ENCODE results near the gene SLC16A1. TPM values are rescaled to one million over a fixed set of nuclear protein-coding genes. Genes with fewer than 3 reads are reported as not detected.
"Not testable (repeated sequence)": the region's sequence is repeated elsewhere in the genome, so short reads cannot be mapped to it uniquely, and the experiment has no call there.

Gene SLC16A1
- total and polyA plus RNA-seq, 4 donors = 28.3 to 87.3 (median 34.5) TPM

DNA sequence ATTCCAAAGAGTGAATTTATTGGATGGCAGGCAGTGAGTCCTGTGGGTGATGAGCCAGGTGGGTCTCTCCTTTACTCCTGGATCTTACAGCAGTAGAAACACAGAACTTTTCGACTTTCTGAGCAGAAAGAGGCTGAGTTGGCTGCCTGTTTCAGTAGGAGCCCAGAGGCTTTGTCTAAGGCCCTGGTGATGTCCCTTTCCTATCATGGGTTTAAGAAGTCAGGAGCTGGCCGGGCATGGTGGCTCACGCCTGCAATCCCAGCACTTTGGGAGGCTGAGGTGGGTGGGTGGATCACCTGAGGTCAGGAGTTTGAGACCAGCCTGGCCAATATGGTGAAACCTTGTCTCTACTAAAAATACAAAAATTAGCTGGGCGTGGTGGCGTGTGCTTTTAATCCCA, 71.0 kb downstream of the SLC16A1 start:
- not testable (repeated sequence) for DNase-seq (ENCODE audit: low spot score); H3K27me3 ChIP-seq (ENCODE audit: control insufficient read depth in 4 of 4, insufficient read depth in 4 of 4, low read length in 3 of 4); H3K9ac ChIP-seq (ENCODE audit: low read depth in 1 of 2, low read length in 2 of 2); H3K27ac ChIP-seq (ENCODE audit: low read depth in 1 of 2, low read length in 2 of 2); H3K36me3 ChIP-seq (ENCODE audit: control insufficient read depth in 4 of 4, insufficient read depth in 3 of 4, low read depth in 1 of 4, low read length in 3 of 4); H3K4me3 ChIP-seq (ENCODE audit: low read depth in 1 of 3, low read length in 3 of 3); H3K4me1 ChIP-seq (ENCODE audit: control insufficient read depth in 4 of 4, insufficient read depth in 4 of 4, low read length in 3 of 4); H3K9me3 ChIP-seq (ENCODE audit: control insufficient read depth in 4 of 4, low read length in 3 of 4)
- 89% methylated on average over 5 of the region's 5 CpGs for WGBS

DNA sequence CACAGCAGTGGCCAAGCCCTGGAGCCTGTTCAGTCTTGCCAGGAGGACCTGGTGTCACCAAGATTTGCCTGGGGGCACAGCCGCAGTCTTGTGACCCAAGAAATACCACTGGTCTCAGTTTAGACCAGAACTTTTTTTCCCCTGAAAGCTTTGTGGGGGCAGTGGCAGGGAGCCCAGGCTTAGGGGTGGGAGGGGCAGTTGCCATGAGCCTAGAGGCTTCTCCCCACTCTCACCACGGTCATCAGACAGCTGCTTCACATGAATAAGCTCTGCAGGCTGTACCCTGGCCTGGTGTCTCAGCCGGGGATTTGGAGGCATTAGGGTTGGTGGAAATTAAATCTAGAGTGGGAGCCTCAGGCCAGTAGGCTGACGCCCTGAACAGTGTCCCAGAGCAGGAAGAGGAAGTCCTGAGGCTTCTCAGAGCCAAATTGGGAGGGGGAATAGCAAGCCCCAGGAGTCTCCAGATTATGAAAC, 73.7 kb downstream of the SLC16A1 start:
- TF ChIP-seq SP1 (IDR thresholded peaks at IDR 0.05) = no peak
- TF ChIP-seq RXRA (IDR thresholded peaks at IDR 0.05) = no peak
- TF ChIP-seq NR2F2 (IDR thresholded peaks at IDR 0.05) = no peak
- TF ChIP-seq EGR1 (IDR thresholded peaks at IDR 0.05; ENCODE audit: low read depth in 2 of 2) = no peak
- TF ChIP-seq JUND (IDR thresholded peaks at IDR 0.05) = no peak
- TF ChIP-seq, protein P1, sequence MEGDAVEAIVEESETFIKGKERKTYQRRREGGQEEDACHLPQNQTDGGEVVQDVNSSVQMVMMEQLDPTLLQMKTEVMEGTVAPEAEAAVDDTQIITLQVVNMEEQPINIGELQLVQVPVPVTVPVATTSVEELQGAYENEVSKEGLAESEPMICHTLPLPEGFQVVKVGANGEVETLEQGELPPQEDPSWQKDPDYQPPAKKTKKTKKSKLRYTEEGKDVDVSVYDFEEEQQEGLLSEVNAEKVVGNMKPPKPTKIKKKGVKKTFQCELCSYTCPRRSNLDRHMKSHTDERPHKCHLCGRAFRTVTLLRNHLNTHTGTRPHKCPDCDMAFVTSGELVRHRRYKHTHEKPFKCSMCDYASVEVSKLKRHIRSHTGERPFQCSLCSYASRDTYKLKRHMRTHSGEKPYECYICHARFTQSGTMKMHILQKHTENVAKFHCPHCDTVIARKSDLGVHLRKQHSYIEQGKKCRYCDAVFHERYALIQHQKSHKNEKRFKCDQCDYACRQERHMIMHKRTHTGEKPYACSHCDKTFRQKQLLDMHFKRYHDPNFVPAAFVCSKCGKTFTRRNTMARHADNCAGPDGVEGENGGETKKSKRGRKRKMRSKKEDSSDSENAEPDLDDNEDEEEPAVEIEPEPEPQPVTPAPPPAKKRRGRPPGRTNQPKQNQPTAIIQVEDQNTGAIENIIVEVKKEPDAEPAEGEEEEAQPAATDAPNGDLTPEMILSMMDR (IDR thresholded peaks at IDR 0.05; ENCODE audit: low read depth, low read length, missing input control) = no peak
- no peak for TF ChIP-seq FOXA2 (IDR thresholded peaks at IDR 0.05)
- no peak for TF ChIP-seq FOXA1 (IDR thresholded peaks at IDR 0.05)
- TF ChIP-seq GABPA (IDR thresholded peaks at IDR 0.05 in 1 of 2, conservative IDR thresholded peaks at IDR 0.05 in 1 of 2) = no peak
- TF ChIP-seq, protein P2, sequence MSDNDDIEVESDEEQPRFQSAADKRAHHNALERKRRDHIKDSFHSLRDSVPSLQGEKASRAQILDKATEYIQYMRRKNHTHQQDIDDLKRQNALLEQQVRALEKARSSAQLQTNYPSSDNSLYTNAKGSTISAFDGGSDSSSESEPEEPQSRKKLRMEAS (IDR thresholded peaks at IDR 0.05) = no peak
- H3K36me3 ChIP-seq (ENCODE audit: control insufficient read depth in 4 of 4, insufficient read depth in 3 of 4, low read depth in 1 of 4, low read length in 3 of 4) = no peaks in the 10 kb centered on the region
- no peaks in the 10 kb centered on the region for H3K27me3 ChIP-seq (ENCODE audit: control insufficient read depth in 4 of 4, insufficient read depth in 4 of 4, low read length in 3 of 4)
- H3K9ac ChIP-seq (ENCODE audit: low read depth in 1 of 2, low read length in 2 of 2) = no peak overlapping the region
- H3K4me3 ChIP-seq (ENCODE audit: low read depth in 1 of 3, low read length in 3 of 3) = no peak overlapping the region
- H3K27ac ChIP-seq (ENCODE audit: low read depth in 1 of 2, low read length in 2 of 2) = no peak overlapping the region
- WGBS = 73% methylated on average over 4 of the region's 4 CpGs
- no peaks in the 10 kb centered on the region for H3K9me3 ChIP-seq (ENCODE audit: control insufficient read depth in 4 of 4, low read length in 3 of 4)
- peaks cover 0 to 4% (median 0%) of the 10 kb centered on the region in 4 donors for H3K4me1 ChIP-seq (ENCODE audit: control insufficient read depth in 4 of 4, insufficient read depth in 4 of 4, low read length in 3 of 4)
- DNase-seq (ENCODE audit: low spot score) = no peak

DNA sequence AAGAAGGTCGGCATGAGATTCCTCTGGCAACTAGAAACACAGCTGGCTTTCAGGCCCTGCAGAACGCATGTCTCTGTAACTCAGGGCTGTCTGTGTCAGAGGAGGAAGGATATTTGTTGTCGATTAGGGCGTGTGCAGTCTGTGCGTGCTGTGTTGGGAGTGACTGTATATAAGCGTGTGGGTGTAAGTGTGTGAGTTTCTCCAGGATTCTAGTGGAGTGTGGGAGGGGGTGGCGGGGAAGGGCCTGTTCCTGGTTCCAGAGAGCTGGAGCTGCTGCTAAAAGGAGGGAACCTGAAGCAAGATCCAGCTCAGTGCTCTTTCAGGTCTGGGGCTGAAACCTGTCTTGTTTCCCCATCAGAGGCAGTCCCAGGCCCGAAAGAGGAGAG, 74.3 kb downstream of the SLC16A1 start:
- peaks cover 0 to 4% (median 0%) of the 10 kb centered on the region in 4 donors for H3K4me1 ChIP-seq (ENCODE audit: control insufficient read depth in 4 of 4, insufficient read depth in 4 of 4, low read length in 3 of 4)
- no peak overlapping the region for H3K27ac ChIP-seq (ENCODE audit: low read depth in 1 of 2, low read length in 2 of 2)
- WGBS = 87% methylated on average over 8 of the region's 8 CpGs
- H3K4me3 ChIP-seq (ENCODE audit: low read depth in 1 of 3, low read length in 3 of 3) = no peak overlapping the region
- H3K27me3 ChIP-seq (ENCODE audit: control insufficient read depth in 4 of 4, insufficient read depth in 4 of 4, low read length in 3 of 4) = no peaks in the 10 kb centered on the region
- no peak for DNase-seq (ENCODE audit: low spot score)
- no peaks in the 10 kb centered on the region for H3K9me3 ChIP-seq (ENCODE audit: control insufficient read depth in 4 of 4, low read length in 3 of 4)
- TF ChIP-seq, protein P3, sequence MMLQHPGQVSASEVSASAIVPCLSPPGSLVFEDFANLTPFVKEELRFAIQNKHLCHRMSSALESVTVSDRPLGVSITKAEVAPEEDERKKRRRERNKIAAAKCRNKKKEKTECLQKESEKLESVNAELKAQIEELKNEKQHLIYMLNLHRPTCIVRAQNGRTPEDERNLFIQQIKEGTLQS (IDR thresholded peaks at IDR 0.05) = no peak
- TF ChIP-seq HNF4G (IDR thresholded peaks at IDR 0.05) = no peak
- TF ChIP-seq, protein P1 (IDR thresholded peaks at IDR 0.05; ENCODE audit: low read depth, low read length, missing input control) = no peak
- no peak for TF ChIP-seq TAF1 (conservative IDR thresholded peaks at IDR 0.05)
- TF ChIP-seq, protein P4, sequence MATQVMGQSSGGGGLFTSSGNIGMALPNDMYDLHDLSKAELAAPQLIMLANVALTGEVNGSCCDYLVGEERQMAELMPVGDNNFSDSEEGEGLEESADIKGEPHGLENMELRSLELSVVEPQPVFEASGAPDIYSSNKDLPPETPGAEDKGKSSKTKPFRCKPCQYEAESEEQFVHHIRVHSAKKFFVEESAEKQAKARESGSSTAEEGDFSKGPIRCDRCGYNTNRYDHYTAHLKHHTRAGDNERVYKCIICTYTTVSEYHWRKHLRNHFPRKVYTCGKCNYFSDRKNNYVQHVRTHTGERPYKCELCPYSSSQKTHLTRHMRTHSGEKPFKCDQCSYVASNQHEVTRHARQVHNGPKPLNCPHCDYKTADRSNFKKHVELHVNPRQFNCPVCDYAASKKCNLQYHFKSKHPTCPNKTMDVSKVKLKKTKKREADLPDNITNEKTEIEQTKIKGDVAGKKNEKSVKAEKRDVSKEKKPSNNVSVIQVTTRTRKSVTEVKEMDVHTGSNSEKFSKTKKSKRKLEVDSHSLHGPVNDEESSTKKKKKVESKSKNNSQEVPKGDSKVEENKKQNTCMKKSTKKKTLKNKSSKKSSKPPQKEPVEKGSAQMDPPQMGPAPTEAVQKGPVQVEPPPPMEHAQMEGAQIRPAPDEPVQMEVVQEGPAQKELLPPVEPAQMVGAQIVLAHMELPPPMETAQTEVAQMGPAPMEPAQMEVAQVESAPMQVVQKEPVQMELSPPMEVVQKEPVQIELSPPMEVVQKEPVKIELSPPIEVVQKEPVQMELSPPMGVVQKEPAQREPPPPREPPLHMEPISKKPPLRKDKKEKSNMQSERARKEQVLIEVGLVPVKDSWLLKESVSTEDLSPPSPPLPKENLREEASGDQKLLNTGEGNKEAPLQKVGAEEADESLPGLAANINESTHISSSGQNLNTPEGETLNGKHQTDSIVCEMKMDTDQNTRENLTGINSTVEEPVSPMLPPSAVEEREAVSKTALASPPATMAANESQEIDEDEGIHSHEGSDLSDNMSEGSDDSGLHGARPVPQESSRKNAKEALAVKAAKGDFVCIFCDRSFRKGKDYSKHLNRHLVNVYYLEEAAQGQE (IDR thresholded peaks at IDR 0.05) = no peak
- H3K36me3 ChIP-seq (ENCODE audit: control insufficient read depth in 4 of 4, insufficient read depth in 3 of 4, low read depth in 1 of 4, low read length in 3 of 4) = no peaks in the 10 kb centered on the region
- no peak overlapping the region for H3K9ac ChIP-seq (ENCODE audit: low read depth in 1 of 2, low read length in 2 of 2)
